ENCODE data around the gene MYZAP.

Gene MYZAP

DNA sequence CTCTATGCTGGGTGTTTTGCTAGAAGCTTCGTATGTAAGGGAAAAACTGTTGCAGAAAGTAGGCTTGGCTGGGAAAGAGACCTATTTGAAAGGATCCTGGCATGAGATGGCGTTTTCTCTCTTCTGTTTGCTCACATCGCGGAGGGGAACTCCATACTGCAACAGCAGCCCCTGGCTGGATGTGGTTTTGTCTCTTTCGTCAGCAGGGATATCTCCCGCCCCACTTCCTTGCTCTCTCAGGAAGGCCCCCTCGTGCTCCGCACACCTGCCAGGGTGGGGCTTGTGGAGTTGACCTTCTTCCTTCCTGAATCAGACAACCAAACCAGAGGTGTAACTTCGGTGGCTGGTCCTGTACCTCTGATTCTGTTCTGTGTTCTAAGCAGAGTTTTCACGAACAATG lies 26.4 kb upstream of the MYZAP start:
- DNase-seq = no peak

DNA sequence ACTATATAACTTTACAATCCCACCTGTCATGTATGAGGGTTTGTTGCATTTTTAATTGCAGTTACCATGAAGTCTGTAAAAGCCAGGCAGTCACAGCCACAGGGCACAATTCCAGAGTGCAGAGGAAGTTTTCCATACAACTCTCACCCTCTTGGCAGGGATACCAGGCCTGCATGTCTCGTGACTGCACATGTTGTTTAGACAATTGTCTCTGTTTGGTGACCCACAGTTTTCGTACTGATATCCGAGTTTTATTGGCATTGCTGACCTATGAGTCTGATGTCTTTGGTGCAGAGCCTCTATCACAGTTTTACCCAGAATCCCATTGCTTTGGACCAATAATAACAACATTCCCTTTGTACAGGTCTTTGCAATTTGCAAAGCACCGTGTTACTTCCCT lies 24.9 kb upstream of the MYZAP start:
- no peak for DNase-seq

DNA sequence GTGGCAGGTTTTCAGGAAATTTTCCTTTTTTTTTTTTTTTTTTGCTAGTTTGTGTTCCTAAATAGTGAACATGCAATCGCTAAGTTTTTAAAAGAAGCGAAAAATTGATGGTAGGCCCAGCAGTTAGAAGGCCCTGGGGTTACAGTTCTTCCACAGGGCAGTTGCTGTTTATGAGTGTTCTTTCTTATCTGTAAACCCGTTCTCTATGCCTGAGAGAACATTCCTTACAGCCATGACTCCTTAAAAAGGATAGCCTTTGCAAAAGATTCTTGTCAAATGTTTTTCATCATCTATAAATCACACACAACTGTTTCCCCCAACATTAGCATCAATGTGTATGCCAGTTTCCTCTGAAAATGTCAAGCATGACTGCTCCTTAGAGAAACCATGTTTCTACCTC lies 23.8 kb upstream of the MYZAP start:
- no peak for DNase-seq

DNA sequence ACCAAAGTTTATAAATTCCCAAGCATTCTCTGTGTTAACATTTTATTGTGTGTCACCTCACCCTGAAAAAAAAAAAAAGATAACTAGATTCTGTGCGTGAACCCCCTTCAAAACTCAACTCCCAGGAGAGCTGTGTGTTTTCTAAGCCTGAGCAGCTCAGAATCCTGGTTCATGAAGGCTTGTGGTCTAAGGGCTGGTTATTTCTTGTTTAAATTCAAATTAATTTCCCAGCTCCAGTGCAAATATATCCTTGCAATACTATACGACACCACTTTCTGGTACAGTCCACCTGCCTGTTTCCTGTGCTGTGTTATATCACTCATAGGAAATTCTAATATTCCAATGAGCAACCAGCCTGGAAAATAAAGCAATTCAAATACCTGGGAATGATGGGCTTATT lies 23.4 kb upstream of the MYZAP start:
- DNase-seq = no peak

DNA sequence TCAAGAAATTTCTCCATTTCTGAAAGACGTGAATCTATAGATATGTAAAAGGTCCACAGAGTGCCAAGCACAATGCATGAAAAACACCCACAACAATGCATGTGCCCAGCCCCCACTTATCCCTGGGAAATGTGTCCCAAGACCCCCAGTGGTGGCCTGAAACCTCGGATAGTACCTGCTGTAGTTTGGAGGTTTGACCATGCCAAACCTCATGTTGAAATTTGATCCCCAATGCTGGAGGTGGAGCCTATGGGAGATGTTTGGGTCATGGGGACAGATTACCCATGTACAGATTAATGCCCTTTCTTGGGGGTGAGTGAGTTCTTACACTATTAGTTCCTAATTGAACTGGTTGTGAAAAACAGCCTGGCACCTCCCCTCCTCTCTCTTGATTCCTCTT lies 21.4 kb upstream of the MYZAP start:
- no peak for DNase-seq

DNA sequence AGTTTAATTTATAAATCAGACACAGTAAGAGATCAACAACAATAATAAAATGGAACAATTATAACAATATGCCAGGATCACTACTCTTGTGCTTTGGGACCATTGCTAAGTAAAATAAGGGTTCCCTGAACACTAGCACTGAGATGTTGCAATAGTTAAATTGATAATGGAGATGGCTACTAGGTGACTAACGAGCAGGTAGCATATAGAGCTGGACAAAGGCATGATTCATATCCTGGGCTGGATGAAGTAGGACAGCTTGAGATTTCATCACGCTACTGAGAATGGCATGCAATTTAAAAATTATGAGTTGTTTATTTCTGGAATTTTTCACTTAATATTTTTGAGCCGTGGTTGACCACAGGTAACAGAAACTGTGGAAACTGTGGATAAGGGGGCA lies 20.7 kb upstream of the MYZAP start:
- DNase-seq = no peak

DNA sequence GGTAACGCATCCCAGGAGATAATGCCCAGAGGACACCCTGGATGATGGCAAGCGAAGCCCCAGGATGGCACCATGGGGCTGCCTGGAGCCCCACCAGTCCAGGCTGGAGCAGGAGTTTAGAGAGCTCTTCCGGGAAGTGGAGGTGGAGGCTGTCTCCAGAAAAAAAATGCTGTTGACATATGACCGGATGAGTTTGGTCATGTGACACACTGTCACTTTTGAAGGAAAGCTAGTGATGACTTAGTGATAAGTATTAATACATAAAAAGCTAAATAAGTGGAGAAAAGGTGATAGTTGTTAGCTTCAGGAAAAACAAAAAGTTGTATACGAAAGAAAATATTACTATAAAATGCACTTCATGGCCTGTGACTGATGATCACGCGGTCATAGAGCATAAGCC lies 20.0 kb upstream of the MYZAP start:
- no peak for DNase-seq

DNA sequence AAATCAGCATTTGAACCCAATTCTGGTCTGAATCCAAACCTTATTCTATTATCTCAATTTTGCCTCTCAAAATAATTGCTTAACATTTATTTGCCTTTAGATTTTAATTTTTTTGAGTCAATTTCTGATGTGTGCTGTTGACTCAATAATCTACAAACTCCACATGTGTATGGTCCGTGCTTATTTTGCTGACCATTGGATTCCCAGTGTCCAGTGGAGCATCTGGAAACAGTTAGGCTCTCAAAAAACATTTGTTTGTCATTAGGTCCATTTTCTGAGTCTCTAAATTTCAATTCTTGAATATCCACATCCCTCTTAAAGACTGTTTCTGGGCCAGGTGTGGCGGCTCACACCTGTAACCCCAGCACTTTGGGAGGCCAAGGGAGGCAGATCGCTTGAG lies 19.2 kb upstream of the MYZAP start:
- DNase-seq = no peak

DNA sequence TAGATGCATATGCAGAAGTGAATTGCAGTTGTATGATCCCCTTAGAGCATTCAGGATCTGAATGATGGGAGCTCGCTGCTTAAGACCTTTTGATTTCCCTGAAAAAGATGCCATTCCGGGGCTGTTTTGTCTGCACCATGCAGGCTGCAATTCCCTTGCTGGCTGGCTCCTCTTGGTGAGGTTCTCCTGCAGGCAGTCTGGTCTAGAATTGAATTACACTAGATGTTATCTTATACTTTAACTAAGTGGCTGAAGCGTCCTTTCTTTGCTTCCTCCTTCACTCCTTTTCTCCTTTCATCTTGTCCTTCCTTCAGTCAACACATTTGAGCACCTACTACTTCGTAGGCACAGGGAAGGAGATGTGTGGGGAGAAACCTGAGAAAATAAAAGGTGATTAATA lies 18.6 kb upstream of the MYZAP start:
- DNase-seq = no peak

DNA sequence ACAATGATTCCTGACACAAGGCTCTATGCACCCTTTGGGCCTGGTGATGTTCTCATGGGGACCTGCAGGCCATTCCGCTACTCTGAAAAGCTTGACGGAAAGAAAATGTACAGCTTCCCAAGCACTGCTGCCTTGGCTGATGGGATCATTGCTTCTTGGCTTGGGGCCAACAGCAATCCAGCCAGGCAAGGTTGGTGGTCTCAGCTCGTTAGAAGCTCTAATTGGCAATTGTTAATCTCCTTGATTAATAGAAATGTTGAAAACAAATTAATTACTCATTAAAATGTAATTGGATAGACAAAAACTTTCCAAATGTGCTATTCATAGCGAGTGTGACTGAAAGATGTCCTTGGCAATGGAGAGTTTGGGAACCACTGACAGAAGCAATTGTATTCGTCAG lies 16.3 kb upstream of the MYZAP start:
- peak; percentile 30 for DNase-seq

DNA sequence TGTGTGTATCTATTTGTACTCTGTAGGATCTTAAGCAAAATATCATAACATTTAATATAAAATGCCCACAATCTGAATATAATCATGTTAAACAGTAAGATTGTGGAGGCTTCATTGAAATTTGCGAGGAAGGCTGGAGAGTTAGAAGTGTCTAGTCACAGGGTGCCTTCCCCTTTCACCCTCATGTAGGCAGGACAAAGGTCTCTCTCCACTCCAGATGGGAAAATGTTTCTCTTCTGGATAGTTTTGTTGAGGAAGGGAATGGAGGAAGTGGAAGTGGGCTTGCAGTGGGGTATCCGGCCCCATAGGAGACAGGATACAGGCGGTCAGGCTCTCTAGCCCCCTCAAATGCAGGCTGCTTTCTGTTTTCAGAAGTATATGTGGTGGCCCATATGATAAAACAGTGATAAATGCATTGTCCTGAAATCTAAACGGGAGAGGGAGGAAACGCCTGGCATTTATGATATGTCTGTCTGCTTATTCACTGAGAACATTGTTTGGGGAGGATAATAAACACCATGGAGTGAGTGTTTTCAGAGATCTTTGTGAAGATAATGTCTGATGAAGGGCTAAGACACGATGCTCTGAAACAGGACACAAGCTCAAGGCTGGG lies 13.3 kb upstream of the MYZAP start:
- DNase-seq = no peak

DNA sequence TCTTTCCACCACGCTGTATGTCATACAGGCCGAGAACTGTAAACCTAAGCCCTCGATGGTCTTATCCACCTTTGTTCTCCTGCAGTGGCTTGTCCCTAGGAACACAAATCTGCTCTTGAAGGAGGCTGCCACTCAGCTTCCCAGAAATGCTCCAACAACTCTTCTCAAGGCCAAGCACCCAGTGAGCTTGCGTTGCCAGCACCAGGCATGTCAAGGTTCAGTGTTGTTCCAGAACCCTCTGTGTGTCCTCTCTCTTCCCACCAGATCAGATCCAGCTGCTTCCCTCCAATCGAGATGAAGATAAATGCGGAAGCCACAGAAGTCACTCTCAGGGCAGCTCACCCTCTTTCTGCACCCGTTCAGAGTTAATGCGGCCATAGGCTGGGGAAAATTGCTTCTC lies 11.3 kb upstream of the MYZAP start:
- DNase-seq = no peak

DNA sequence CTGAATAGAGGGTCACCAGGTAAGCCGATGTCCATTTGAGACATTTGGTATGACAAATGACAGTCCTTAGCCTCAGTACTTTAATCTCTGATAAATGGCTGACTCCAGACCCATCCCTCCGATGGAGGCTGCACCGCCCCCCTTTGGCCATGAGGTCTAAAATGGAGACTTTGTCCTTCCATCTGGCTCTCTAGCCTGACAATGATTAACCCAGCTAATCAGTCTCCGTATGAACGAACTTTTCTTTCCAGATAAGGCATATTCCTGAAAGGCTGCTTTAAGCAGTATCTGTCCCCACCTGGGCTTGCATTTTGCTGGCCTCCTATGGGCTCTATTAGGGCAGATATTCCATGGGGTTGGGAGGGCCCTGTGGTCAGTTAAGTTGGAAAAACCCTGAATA lies 10.8 kb upstream of the MYZAP start:
- DNase-seq = no peak

DNA sequence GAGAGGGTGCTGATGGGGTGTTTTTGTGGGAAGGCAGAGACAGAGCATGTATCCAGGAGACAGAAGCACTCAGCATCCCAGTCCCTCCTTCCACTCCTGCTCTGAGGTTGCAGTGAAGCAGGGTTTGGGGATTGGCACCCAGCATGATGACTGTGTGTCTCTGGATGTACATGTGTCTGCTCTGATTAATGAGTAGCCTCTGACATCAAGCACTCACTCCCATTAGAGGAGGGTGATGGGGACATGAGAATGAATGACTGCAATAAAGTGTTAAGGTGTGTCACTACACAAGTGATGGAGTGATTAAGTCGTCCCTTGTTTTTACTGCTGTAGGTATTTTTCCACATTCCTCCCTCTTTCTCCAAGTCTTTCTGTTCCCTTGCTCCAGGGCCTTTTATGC lies 9.6 kb upstream of the MYZAP start:
- DNase-seq = no peak

DNA sequence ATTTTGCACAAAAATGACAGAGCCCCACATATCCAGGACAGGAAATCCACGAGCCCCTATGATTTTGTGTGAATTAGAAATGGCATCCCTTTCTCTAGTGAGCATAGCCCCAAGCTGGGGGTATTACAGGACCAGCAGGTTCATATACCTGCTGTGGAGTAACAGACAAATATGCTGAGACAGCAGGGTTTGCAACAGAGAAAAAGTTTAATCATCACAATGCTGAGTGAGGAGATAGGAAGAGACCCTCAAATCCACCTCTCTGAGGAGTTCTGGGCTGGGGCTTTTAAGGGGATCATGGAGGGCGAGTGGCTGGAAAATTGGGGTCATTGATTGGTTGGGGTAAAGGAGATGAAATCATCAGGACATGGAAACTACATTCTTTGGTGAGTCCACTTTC lies 8.4 kb upstream of the MYZAP start:
- no peak for DNase-seq

DNA sequence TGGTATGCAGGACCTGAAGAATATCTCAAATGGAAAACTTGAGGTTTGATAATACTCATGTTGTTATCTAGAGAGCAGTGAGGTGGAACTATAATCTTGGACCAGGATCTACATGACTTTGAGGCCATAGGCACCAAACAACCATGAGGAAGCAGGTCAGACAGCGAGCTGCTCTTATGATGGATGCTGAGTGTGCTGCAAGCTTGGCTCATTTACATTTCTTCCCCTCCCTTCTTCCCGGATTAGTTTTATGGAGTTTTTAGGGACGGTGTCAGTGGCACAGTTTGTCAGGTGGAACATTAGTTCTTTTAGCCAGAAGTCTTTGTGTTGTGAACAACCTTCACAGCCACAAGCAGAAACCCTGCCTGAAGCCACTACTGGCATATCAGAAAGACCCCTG lies 8.0 kb upstream of the MYZAP start:
- DNase-seq = no peak

DNA sequence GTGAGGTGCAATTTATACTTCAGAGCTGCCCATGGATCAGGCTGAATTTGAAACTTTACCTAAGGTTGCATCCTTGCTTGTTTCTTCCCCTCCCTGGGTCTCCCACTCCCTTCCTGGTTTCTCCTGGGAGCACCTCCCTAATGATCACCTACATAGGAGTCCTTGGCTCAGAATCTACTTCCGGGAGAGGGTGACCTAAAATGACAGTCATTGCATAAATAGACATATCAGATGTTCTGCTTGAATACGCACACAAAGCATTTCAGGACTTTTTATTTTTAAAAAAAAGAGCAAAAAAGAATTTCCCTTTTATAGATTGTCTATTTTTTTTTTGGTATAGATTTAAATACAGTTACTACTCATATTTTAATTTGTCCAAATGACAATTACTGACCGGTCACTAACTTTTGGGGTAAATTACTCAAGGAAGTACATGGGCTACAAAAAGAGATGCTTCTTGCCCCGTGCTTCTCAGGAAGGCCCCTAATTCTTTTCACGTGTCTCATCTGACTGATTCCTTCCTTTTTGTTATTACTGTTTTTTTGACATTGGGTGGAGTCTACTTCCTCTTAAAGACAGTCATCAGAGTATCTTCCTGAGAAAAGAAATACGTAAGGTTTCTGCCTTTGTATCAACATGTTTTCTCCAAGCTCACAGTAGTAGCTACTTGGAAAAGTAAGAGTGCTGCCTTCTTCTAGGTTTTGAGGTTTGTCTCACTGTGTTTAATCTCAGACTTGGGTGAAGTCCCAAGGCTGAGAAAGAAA lies 4.9 kb upstream of the MYZAP start:
- no peak for DNase-seq

DNA sequence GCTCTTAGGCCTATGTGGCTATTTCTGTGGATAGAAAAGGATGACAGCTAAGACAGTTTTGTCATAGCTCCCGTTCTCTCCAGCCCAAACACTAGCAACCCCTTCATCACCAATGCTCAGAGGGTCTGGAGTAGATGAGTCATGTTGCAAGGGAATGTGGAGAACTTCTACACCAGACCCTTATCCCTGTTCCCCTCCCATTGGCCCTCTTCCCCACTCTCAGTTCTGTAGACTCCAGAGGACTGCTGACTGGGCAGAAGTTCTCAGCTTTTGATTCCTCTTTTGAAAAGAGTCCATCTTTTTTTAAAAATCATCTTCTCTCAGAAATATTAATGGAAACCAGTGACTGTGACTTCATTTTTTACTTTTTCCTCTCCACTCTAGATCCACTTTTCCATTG lies 2.4 kb upstream of the MYZAP start:
- DNase-seq = no peak

DNA sequence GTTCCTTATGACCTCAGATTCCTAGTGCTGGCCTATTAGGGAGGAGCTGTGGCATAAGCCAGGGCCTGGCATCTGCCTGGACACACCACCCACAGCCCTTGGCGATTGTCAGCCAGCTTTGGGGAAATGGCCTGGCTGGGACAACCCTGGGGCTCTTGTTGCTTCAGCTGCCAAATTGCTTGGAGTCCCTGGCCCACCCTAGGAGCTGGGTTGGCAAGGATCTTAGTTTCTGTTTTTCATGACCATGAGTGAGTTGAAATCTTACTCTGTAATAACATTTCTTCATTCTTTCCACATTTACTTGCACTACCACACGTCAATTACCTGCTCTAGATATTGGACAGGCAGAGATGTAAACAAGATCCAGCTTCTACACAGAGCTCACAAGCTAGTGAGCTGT lies 1.9 kb upstream of the MYZAP start:
- no peak for DNase-seq

DNA sequence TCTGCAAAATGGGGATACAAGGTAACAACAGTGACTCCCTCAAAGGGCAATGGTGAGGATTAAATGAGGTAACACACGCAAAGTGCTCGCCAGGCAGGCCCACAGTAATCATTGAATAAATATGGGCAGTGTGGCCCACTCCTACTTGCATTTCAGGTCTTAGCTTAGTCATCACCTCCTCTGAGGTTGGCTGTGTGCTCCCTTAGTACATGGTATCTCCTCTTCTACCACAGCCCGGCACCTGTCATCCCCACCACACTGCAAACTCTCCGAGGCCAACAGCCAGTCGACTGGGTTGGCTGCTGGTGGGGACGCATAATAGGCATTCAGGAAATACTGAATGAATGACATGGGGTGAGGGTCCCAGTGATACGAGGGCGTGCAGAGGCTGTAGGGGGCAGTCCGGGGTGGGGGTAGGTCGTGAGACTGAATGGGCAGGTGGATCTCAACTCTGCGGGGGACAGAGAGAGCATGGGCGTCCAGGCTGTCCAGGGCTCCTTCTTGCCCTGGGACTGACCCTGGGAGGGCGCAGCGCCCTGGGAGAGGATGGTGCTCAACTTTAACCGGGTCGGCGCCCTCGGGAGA lies 375 bp upstream of the MYZAP start:
- DNase-seq = peak; percentile 8

DNA sequence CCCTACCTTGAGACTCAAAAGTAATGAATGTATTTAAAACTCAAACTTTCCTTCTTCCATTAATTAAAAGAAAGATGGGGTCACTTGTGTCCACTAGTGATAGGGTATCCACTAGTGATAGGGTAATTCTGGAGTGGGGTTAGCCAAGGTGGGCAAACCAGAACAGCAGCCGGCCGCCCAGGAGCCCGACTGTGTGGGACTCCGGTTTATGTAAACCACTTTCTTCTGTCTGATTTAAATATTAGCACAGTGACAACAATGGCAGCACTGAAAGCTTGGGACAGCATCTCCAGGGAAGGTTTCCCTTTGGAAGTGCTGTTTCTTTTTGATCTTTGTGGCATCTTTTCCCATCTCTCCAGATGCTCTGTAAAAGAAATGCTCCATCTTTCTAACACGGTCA lies 722 bp downstream of the MYZAP start:
- DNase-seq = no peak

DNA sequence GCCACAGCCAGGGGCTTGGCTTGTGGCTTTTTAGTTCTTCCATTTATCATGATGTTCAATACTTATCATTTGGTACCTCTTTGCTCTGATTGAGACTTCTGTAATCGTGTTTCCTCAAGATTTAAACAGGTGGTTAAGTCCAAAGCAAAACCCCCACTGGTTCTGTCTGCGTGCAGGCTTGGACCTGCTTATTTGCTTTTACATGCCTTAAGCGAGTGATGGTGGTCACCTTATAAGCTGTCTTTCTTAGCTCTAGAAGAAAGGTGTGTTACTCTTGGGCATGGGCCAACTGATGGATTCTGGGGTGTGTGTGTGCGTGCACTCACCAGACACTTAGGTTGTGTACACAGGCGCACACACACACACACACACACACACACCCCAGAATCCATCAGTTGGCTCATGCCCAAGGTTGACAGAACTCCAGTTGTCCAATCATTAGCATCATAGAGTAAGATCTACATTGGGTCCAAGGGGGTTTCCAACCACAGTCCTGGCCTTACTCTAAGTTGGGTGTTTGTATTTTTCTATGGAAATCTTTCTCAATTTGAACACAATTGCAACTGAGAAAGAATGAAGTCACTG lies 1.2 kb downstream of the MYZAP start:
- no peak for DNase-seq

DNA sequence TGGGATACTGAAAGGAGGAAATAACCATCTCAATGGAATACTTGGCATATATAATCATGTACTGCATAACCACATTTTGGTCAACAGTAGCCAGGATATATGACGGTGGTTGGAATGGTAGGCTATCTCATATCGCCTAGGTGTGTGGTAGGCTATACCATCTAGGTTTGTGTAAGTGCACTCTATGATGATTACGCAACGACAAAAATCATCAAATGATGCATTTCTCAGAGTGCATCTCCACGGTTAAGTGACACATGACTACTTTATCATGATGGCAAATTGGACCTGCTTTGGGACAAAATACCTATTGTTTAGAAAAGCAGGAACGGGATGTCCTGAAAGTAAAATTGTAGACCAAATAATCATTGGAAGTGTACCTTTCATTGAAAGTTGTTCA lies 2.8 kb downstream of the MYZAP start:
- DNase-seq = no peak
